ENCODE measurements around the gene HSPA5. TPM values are rescaled to one million over a fixed set of nuclear protein-coding genes. Genes with fewer than 3 reads are reported as not detected.
"Not testable (repeated sequence)": the region's sequence is repeated elsewhere in the genome, so short reads cannot be mapped to it uniquely, and the experiment has no call there.

HSPA5 gene
- total RNA-seq, 4 donors from 2014 or later, result 65.6 to 136 (median 86.0) TPM

GRCh38 chr9:125214186-125214585, 27.0 kb downstream of the HSPA5 start:
- H3K36me3 ChIP-seq, result peaks cover 0 to 31% (median 0%) of the 10 kb centered on the region in 3 donors
- no peaks in the 10 kb centered on the region for H3K4me1 ChIP-seq
- no peaks in the 10 kb centered on the region for H3K27me3 ChIP-seq
- no peak for DNase-seq
- H3K4me3 ChIP-seq, result no peak overlapping the region
- TF ChIP-seq POLR2A (IDR thresholded peaks at IDR 0.05) (no peak), CTCF (IDR thresholded peaks at IDR 0.05) (no peak)
- H3K27ac ChIP-seq, result no peak overlapping the region
- no peaks in the 10 kb centered on the region for H3K9me3 ChIP-seq

GRCh38 chr9:125204477-125204876, 36.7 kb downstream of the HSPA5 start:
- Histone ChIP-seq H3K9me3 (no peaks in the 10 kb centered on the region), H3K27me3 (no peaks in the 10 kb centered on the region), H3K4me1 (peaks cover 0 to 6% (median 2%) of the 10 kb centered on the region in 4 donors), H3K36me3 (peaks cover 0 to 40% (median 0%) of the 10 kb centered on the region in 3 donors), H3K27ac (no peak overlapping the region), H3K4me3 (no peak overlapping the region)
- DNase-seq, result no peak
- TF ChIP-seq POLR2A (IDR thresholded peaks at IDR 0.05), result no peak

GRCh38 chr9:125202846-125203618, 38.1 kb downstream of the HSPA5 start:
- no peak for DNase-seq
- H3K9me3 ChIP-seq, result no peaks in the 10 kb centered on the region
- H3K36me3 ChIP-seq, result peaks cover 0 to 28% (median 0%) of the 10 kb centered on the region in 3 donors
- H3K27ac ChIP-seq, result no peak overlapping the region
- no peaks in the 10 kb centered on the region for H3K27me3 ChIP-seq
- H3K4me3 ChIP-seq, result no peak overlapping the region
- no peak for TF ChIP-seq CTCF (IDR thresholded peaks at IDR 0.05)
- no peak for TF ChIP-seq POLR2A (IDR thresholded peaks at IDR 0.05)
- peaks cover 0 to 6% (median 2%) of the 10 kb centered on the region in 4 donors for H3K4me1 ChIP-seq

- H3K36me3 ChIP-seq, result peaks cover 0 to 9% (median 0%) of the 10 kb centered on the region in 3 donors
- H3K27ac ChIP-seq, result peak within 1 kb of the TSS; percentile 85 to 95 (median 89)
- peak; percentile 92 to 97 (median 96) for DNase-seq
- H3K4me1 ChIP-seq, result peaks cover 0 to 6% (median 2%) of the 10 kb centered on the region in 4 donors
- TF ChIP-seq POLR2A (IDR thresholded peaks at IDR 0.05) (peak; percentile 90), CTCF (IDR thresholded peaks at IDR 0.05) (no peak)
- no peaks in the 10 kb centered on the region for H3K9me3 ChIP-seq
- peak within 1 kb of the TSS; percentile 52 to 84 (median 61) for H3K4me3 ChIP-seq
- no peaks in the 10 kb centered on the region for H3K27me3 ChIP-seq
Observed at GRCh38 chr9:125200216-125201047, 40.7 kb downstream of the HSPA5 start, which contains the start of gene RABEPK. RABEPK (plus strand) TSS chr9:125200542; CDS start chr9:125203014, 2,472 bp downstream.

- not testable (repeated sequence) for H3K27me3 ChIP-seq, DNase-seq, H3K9me3 ChIP-seq, H3K36me3 ChIP-seq, H3K4me1 ChIP-seq, H3K4me3 ChIP-seq
- H3K27ac ChIP-seq, result peak overlapping the region in 1 of 4 donors; percentile 33
Observed at GRCh38 chr9:125195591-125195990, 45.6 kb downstream of the HSPA5 start.

GRCh38 chr9:125194466-125194865, 46.7 kb downstream of the HSPA5 start:
- H3K4me3 ChIP-seq, H3K36me3 ChIP-seq, DNase-seq, H3K27me3 ChIP-seq, H3K9me3 ChIP-seq: not testable (repeated sequence)
- H3K27ac ChIP-seq, result peak overlapping the region in 1 of 4 donors; percentile 21
- H3K4me1 ChIP-seq, result peaks cover 0 to 11% (median 6%) of the 10 kb centered on the region in 4 donors

- peak overlapping the region; percentile 64 to 98 (median 86) for H3K4me3 ChIP-seq
- no peak for DNase-seq
- no peak for TF ChIP-seq CTCF (IDR thresholded peaks at IDR 0.05)
- TF ChIP-seq POLR2A (IDR thresholded peaks at IDR 0.05), result no peak
- H3K36me3 ChIP-seq, result no peaks in the 10 kb centered on the region
- H3K27ac ChIP-seq, result peak overlapping the region; percentile 90 to 95 (median 92)
- H3K27me3 ChIP-seq, result no peaks in the 10 kb centered on the region
- peaks cover 0 to 33% (median 8%) of the 10 kb centered on the region in 4 donors for H3K4me1 ChIP-seq
- H3K9me3 ChIP-seq, result no peaks in the 10 kb centered on the region
Observed at GRCh38 chr9:125190361-125190801, 50.8 kb downstream of the HSPA5 start.

All from Peyer's patch (tissue), 4 donors.